Stromal cell of bone marrow (primary cell): ENCODE measurements around the gene AQP1.

Experiments used
- DNase-seq: peaks from one replicate; pipeline ENCODE4 v3.0.0-alpha.2; 2012; ENCODE audit warnings: low read depth

Gene AQP1

DNA sequence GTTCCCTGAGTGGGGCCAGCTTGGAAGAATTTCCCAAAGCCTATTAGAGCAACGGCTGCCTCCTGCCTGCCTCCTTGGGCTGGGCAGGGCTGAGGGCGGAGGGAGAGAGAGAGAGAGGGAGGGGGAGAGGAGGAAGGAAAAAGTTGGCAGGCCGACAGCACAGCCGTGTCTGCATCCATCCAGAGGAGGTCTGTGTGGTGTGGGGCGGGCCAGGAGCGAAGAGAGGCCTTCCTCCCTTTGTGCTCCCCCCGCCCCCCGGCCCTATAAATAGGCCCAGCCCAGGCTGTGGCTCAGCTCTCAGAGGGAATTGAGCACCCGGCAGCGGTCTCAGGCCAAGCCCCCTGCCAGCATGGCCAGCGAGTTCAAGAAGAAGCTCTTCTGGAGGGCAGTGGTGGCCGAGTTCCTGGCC lies at the start of gene AQP1:
Gene AQP1 (plus strand): TSS at position 293 of the 409 bp plus-strand sequence. CDS start 57 bp downstream, at position 350.
- no peak for DNase-seq

DNA sequence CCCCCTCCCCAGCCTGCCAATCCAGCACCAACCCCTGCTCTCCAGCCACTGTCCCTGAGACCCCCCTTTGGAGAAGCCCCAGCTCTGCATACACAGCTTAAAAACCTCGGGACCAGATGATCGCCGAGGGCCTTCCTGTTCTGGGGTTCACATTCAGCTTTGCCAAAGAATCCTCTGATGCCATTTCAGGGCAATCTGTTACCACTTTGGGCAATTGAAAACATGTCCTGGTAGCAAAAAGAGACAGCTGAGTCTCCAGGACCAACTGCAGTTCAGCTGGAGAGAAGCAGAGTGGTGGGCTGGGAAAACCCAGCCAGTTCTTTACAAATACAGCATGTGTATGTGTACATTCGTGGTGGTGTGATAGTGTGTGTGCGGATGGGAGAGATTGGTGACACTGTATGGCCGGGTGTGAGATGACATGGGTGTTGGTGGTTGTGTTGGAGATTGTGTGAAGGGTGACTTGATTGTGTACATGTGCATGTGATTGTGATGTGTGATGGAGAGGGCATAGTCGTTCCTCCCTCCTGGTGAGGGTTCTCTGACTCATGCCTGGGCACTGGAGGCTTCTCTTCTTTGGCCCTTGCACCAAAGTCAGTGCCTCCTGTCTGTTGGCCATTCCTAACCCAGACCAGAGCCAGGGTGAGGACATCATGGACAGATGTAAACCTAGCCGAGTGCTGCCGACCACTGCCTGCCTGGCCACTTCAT lies 48.5 kb upstream of the AQP1 start:
- no peak for DNase-seq

DNA sequence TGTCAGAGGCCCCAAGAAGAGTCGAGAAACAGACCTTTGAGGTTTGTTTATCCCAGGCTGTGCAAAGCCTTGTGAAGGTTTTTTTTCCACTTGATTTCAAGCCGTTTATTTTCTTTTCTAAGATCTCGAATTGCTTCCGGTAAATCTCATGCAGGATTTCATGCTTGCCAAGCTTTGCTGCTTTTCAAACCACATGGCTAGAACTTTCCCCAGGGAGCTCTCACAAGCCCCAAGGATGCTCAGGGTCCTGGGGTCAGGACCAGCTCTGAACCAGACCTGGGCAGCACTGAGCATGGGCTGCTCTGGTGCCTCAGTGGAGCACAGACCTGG lies 48.0 kb upstream of the AQP1 start:
- peak; percentile 33 for DNase-seq

DNA sequence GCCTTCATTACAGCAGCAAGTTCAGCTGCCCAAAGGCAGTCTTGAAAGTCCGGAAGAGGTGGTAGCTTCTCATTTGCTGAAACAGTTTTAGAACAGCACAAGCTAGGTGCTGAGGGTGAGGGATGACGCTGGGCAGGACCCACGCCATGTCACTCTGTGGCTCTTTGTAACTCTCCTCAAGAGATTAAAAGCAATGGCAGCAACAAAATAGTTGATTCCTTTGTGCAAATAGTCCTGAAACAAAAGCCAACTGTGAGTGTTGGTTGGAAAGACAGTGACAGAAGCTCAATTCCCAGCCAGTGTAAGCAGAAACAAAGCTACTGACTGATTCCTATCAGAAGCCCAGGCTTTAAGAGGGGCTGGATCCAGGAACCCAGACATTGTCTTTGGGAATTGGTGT lies 47.6 kb upstream of the AQP1 start:
- no peak for DNase-seq

DNA sequence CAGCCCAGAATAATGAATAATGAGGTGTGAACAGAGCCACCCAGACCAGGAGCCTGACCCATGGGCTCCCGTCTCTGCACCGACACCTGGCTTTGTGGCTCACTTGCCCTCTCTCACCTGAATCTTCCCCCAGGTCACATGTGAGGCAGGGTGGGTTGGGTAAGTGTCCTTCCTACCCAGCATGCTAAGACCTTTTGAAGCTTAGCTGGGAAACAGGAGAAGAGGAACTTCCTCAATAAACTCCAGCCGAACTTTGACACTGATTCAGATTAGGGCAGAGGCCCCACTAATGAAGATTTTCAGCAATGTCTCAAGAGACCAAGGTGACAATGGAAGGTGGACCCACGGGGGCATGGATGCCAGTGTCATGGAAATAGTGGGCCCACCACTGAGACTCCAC lies 46.6 kb upstream of the AQP1 start:
- no peak for DNase-seq

DNA sequence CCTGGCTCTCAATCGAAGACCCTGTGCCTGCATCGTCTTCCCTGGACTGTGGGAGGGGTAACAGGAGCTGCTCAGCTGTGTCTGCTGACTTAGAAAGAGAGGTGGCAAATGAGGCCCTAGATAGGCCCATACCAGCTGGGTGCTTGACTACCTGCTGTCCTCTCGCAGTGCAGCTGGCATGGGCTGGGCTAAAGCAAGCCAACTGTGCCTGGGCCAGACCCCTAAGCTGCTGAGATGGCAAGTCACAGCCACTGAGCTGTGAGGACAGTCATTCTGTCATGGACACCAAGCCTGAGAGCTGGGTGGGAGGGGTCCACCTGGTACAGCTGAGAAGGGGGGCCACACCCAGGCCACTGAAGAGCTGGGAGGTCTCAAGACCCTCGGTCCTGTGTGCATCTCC lies 45.8 kb upstream of the AQP1 start:
- no peak for DNase-seq

DNA sequence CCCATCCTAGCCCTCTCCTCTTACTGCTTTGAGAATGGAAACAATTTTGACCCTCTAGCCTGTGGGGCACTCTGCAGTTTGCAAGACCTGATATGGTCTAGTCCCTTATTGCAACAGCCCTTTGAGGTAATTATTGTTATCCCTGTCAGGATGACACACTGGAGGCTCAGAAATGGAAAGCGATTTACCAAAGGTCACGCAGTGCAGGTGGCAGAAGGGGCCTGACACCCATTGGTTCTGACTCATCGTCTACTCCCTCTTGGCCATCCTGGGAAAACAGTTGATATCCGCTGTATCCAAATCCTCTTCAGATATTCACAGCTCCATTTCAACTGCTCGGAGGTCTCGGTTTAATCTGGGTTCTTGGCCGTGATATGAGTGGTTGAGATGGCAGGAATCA lies 44.7 kb upstream of the AQP1 start:
- DNase-seq: no peak

DNA sequence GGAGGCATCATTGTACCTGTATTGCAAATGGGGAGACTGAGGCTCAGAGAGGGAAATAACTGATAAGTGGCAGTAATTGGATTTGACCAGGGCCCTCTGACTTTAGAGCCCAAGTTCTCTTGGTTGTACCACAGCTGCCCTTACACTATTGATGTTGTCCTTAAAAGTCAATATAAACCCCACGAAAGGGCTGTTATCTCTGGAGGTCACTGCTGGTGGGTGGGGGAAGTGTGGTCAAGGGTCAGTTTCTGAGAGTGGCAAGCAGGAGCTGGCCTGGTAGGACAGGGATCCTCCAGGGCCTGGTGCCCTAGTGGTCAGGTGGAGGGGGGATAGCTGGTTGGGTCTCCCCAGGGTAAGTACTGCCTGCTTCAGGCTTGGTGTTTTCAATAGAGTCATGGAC lies 44.2 kb upstream of the AQP1 start:
- DNase-seq: no peak

DNA sequence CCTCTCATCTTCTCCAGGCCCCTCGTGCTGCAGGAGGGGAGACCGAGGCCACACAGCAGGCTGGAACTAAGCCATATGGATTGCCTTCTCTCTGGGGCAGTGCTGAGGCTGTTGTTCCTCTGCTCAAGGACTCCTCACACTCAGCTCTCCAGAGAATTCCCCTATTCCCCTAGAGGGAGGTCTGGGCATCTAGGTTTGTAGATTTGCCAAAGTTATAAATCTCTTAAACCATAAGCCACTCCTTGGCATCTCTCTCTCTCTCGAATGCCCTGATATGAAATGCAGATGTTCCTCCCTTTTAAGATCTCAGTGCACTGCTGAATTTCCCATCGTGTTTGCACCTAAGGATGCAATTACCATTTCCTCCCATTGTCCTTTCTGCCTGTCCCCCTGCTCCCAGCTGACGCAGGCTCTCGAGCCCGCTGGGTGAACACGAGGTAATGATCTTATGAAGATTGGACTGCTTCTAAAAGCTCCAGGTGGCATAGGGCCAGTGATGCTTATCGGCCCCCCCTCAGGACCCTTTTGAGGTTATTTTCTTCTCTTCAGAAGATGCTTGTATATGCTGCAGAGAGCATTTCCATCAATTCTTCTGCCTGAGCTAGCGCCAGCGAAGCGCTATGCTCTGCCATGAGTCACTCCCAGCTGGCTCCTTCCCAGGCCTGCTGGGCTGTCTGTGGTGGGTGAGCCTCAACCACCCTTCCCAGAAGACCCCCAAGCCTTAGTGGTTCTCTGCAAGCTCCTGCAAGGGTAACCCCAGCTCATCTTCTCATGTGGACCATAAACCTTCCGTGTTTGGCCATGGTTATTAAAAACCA lies 41.6 kb upstream of the AQP1 start:
- no peak for DNase-seq

DNA sequence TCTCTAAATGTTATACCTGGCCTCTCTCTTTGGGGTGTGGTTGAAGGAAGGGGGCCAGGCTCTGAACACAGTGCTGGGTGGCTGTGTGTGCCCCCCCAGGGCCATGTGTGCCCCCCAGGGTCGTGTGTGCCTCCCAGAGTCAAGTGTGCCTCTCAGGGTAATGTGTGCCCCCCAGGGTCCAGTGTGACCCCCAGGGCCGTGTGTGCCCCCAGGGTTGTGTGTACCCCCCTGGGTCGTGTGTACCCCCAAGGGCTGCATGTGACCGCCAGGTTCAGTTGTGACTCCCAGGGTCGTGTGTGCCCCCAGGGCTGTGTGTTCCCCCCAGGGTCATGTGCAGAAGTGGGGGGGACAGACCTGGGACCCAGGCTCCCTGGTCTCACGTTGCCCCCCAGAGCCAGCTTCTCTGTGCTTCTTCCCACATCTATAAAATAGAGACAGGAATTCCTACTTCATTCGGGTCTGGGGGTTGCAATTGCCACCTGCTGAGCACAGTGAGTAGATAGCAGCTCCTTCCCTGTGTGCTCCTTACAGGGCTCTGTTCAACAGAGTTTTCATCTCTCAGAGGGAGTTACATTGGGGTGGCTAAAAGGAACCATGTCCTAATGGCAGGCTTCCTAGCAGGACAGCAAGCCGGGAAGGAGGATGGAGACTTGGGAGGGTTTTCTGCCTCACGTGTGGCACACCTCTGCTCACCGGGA lies 40.7 kb upstream of the AQP1 start:
- DNase-seq: no peak

DNA sequence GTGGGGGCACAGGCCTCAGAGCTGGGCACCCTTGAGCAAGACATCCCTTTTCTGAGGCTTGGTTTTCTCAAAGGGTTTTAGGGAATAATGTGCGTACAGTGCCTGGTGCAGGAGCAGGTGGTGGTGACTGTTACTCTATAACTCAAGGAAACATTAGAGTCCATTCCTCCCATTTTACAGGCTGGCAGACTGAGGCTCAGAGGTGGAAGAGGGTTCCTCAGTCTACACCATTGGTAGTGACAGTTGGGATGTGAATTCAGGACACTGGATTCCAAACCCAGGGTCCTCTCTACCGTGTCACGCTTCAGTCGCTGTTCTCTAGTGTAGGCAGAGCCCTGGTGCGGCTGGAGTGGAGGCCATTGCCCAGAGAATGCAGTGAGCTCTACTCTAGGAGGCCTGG lies 40.0 kb upstream of the AQP1 start:
- DNase-seq: no peak

DNA sequence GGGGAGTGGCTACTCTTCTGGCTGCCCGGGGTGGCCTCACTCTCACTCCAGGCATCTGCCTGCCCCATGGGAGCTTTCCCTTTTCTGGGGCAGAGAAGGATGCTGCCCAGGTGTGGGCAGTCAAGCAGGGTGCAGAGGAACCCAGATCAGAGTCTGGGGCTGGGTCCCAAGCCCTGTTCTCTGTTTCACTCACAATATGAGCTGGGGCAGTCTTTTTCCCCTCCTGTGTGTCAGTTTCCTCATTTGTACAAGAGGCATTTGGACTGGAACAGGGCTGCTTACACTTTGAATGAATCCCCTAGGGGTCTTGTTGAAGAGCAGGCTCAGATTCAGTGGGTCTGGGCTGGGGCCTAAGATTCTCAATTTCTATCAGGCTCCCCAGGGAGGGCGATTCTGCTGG lies 38.4 kb upstream of the AQP1 start:
- DNase-seq: no peak

DNA sequence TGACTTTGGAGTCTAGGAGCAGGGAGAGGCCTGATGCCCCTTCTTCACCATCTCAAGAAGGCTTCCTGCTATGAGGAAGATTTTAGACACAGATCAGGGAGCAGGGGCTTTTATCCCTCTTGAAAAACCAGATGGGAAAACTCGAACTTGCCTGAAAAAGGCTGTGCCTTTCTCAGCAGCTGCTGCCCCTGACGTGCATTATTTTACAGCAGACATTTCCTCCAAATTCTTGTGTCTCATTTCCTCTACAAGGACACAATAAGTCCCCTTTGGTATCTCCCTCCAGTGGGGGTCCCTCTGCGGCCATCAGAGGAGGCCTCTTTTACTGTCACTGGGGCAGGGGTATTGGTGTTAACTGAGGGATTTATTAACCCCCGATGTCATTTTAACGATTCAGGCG lies 38.0 kb upstream of the AQP1 start:
- DNase-seq: no peak

DNA sequence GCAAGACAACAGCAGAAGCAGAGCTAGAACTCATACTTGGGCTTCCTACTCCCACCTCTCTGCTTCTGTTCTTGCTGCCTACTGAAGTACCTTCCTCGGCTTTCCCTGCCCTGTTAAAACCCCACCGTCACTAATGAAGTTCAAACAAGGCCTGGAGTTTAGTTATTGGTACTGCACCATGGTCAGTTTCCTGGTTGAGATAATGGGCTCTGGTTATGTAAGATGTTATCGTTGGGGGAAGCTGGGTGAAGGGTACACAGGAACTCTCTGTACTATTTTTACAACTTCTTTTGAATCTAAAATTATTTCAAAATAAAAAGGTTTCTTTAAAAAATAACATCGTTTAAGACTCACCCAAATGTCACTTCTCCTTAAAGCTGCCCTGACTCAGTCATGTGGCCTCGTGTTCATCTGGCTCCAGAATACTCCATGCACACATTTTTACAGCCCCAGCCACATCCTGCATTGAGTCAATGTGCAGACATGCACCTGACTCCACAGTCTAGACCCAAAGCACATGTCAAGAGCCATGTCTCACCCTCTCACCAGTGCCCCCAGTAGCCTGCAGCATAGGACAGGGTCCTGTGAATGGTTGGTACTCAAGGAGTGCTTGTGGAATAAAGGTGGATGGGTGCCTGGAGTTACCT lies 36.9 kb upstream of the AQP1 start:
- DNase-seq: no peak

DNA sequence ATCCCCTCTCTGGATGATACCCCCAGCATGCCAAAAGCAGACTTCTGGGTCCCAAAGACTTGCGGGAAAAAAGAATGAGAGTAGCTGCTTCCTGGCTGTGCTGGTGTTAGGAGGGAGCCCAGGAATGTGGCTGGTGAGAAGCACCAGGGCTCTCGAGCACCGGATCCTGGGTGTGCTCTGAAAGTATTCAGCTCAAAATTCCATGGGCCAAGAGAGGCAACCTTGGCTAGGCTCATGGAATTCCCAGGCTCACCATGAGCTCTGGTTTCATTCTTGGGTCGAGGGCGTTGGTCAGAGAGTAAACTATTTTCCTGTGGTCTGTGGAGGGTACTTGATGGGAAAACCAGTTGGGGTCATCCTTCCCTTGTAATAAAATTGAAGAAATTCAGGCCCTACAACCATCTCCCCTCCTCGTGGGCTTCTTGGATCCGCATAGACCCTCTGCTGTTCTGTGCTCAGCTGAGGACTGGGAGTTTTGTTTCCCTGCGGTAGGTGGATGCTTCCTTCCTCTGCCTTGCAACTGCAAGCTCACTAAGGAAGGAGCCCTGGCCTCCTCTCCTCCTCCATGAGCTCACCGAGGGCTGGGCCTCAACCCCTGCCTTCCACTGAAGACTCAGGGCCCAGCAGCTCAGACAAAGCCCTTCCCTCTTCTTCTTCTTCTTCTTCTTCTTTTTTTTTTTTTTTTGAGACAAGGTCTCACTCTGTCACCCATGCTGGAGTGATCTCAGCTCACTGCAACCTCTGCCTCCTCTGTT lies 34.5 kb upstream of the AQP1 start:
- DNase-seq: no peak

DNA sequence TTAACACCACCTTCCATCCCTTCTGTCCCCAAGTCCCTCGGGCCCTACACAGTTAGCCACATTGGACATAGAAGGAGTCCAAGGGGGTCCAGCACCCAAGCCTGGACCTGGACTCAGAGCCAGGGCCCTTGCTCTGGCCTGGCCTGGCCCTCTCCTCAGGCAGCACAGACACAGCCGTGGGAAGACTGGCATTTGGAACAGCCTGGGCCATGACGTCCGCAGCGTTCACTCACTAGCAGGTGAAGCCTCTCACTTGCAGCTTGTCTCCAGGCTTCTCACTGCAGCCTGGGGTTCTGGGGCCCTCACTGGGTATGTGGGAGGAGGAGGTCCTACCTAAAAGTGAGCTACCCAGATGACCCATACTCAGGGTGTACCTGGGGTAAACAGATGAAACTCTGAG lies 33.7 kb upstream of the AQP1 start:
- DNase-seq: no peak

DNA sequence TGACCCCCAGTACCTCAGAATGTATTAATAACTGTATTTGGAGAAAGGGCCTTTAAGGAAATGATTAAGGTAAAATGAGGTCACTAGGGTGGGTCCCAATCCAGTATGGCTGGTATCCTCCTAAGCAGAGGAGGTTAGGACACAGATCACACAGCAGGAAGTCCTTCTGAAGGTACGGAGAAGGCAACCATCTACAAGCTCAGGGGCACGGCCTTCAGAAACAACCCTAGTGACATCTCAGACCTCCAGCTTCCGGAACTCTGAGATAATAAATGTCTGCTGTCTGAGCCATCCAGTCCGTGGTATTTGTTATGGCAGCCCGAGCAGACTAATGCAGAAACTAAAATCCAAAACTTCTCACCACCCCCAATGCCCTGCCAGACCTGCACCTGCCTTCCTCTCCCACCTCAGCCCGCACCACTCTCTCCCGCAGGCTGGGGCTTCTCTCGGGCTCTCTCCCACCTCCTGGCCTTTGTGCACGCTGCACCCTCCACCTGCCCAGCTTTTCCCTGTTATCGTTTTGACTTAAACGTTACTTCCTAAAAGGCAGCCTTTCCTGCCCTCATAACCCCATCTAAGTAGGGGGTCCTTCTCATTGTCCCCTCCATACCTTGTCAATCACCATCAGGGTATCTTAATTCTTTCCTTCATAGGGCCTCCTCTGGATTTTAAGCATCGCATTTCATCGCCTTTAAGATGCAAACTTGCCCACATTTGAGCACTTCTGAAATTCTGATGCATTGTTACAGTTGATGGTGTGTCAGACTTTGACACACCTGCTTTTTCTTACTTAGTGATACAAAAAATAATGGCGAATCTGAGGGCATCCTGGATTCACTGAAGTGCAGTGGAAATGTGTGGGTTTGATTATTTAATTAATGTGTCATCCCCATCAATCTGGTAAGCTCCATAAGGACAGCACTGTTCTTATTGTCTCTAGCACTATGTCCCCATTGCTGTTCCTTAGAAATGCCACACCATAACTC lies 32.2 kb upstream of the AQP1 start:
- no peak for DNase-seq

DNA sequence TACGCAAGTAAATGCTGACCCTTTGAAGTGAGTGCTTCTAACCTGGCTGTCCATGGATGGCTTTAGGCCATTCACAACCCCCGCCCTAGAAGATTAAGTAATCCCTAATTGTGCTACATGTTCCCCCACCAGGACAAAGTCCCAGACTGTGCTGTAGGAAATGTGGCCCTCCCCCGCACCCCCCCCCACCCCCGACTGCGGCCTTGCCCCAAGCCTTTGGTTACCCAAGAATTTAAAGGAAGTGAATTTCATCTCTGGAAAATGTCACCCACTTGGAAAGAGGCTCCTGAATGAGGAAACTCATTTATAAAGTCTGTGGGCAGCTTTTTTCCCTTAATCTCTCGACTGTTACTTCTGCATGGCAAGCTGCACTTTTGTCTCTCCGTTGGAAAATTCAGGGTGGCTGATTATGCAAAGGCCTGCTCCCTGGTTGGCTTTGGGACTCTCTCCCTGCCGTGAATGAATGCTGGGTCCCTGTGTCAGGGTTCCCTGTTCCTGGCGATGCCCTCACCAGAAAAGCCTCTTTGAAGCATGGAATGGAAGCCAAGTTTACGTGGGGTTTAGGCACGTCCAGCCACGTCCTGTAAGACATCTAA lies 31.4 kb upstream of the AQP1 start:
- DNase-seq: no peak

DNA sequence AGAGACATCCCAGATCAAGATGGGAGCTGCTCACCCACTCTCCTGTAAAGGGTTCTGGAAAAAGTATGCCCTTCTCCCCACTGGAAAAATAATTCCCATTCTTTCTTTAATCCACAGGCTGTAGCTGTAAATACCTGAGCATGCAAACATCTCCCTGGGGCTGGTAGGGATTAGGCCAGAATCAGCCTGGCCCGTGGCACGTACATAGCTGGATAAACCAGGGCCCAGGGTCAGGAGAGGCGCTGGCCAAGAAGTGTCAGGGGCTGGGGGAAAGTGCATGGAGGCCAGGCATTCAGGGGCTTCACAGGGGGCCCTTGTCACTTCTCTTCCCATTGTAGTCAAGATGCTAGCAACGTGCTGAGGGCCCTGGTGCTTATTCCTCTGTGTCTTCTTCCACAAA lies 30.7 kb upstream of the AQP1 start:
- DNase-seq: no peak

DNA sequence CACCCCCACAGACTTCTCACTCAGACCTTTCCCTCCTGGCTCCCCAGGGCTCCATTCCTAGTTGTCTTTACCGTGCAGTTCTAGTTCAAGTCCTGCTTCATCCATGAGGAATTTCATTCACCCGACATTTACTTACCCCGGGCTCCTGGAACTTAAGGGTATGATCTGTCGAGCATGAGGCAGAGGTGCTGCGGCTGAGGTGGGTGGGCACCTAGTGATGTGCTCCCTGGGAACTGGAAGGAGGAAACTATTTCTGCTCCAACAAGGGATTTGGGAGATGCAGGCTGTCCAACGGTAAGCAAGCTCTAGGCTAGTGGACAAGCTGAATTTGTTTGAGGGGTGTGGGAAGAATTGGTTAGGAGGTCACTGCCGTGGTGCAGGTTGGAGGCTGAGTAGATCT lies 30.2 kb upstream of the AQP1 start:
- no peak for DNase-seq
